Neural cell (in vitro differentiated cells): ENCODE measurements around the gene STRA6.

ENCODE experiments used
- EP300 ChIP-seq: fragments of 450-650 bp; conservative IDR thresholded peaks from 2 replicates; pipeline ENCODE4 v1.6.1; 2014; ENCODE audit warnings: antibody characterized with exemption, mild to moderate bottlenecking, moderate library complexity; ENCODE audit not compliant: poor library complexity, severe bottlenecking
- EZH2 ChIP-seq: fragments of 200-600, 300-800 bp; shearing (Covaris generic), sonication (generic); IDR thresholded peaks from 2 replicates; pipeline ENCODE4 v1.6.1; 2014; ENCODE audit warnings: antibody characterized with exemption, low read length, borderline replicate concordance, mild to moderate bottlenecking; ENCODE audit not compliant: insufficient read depth, poor library complexity, severe bottlenecking
- MXI1 ChIP-seq: fragments of 450-650 bp; conservative IDR thresholded peaks from 2 replicates; pipeline ENCODE4 v1.6.1; 2014; ENCODE audit warnings: antibody characterized with exemption, mild to moderate bottlenecking; ENCODE audit not compliant: poor library complexity, severe bottlenecking
- POLR2AphosphoS5 ChIP-seq: IDR thresholded peaks from 2 replicates; pipeline ENCODE4 v1.6.1; 2012
- RAD21 ChIP-seq: fragments of 450-650 bp; conservative IDR thresholded peaks from 2 replicates; pipeline ENCODE4 v1.6.1; 2014; ENCODE audit warnings: antibody characterized with exemption, mild to moderate bottlenecking, moderate library complexity
- SMC3 ChIP-seq: fragments of 450-650 bp; conservative IDR thresholded peaks from 2 replicates; pipeline ENCODE4 v1.6.1; 2014; ENCODE audit warnings: antibody characterized with exemption, mild to moderate bottlenecking, moderate library complexity; ENCODE audit not compliant: poor library complexity
- TAF1 ChIP-seq: IDR thresholded peaks from 2 replicates; pipeline ENCODE4 v1.6.1; 2012; ENCODE audit warnings: low read depth
- TF ChIP-seq, protein P1 (sequence below): fragments of 450-650 bp; IDR thresholded peaks from 2 replicates; pipeline ENCODE4 v1.5.1; 2014; ENCODE audit warnings: antibody characterized with exemption, mild to moderate bottlenecking, moderate library complexity; ENCODE audit not compliant: poor library complexity, severe bottlenecking
- TF ChIP-seq, protein P2 (sequence below): IDR thresholded peaks from 2 replicates; pipeline ENCODE4 v1.6.1; 2012; ENCODE audit warnings: borderline replicate concordance

DNA sequence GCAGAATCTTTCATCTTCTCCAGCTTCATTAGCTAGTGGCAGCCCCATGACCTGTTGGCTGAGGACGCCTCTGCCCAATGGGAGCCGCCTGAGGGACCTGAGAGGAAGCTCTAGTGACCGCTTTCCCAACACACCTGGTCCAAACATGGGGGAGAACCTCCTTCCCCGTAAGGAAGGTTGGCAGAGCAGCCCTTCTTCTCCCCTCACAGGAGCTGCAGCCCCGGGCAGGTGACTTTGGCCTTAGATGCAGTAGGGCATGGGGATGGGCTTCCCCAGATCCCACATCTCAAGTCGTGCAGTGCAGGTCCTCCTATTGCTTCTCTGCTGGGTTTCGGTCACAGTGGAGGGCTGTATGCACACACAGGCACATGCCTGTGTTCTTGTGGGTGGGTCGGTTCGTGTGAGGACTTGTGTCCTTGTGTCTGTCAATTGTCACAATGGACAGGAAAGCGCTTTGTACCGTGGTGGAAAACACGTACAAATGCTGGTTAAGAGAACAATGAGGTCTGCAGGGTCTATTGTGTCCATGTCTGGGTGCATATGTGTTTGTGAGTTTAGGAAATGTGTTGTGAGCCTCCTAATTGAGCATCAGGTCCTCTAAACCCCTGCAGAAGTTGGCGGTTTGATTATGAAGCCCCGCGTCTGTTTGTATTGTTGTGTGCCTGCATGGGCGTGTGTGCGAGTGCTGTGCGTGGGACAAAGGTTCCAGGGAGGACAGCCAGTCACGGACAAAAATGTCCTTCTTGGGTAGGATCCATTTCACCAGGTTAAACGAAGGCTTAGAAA, 70.8 kb downstream of the STRA6 start:
- TF ChIP-seq EZH2 (no peak), RAD21 (no peak), POLR2AphosphoS5 (peak; percentile 10), EP300 (no peak), TAF1 (no peak), MXI1 (no peak), SMC3 (no peak)
- TF ChIP-seq, protein P1, sequence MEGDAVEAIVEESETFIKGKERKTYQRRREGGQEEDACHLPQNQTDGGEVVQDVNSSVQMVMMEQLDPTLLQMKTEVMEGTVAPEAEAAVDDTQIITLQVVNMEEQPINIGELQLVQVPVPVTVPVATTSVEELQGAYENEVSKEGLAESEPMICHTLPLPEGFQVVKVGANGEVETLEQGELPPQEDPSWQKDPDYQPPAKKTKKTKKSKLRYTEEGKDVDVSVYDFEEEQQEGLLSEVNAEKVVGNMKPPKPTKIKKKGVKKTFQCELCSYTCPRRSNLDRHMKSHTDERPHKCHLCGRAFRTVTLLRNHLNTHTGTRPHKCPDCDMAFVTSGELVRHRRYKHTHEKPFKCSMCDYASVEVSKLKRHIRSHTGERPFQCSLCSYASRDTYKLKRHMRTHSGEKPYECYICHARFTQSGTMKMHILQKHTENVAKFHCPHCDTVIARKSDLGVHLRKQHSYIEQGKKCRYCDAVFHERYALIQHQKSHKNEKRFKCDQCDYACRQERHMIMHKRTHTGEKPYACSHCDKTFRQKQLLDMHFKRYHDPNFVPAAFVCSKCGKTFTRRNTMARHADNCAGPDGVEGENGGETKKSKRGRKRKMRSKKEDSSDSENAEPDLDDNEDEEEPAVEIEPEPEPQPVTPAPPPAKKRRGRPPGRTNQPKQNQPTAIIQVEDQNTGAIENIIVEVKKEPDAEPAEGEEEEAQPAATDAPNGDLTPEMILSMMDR = no peak
- TF ChIP-seq, protein P2, sequence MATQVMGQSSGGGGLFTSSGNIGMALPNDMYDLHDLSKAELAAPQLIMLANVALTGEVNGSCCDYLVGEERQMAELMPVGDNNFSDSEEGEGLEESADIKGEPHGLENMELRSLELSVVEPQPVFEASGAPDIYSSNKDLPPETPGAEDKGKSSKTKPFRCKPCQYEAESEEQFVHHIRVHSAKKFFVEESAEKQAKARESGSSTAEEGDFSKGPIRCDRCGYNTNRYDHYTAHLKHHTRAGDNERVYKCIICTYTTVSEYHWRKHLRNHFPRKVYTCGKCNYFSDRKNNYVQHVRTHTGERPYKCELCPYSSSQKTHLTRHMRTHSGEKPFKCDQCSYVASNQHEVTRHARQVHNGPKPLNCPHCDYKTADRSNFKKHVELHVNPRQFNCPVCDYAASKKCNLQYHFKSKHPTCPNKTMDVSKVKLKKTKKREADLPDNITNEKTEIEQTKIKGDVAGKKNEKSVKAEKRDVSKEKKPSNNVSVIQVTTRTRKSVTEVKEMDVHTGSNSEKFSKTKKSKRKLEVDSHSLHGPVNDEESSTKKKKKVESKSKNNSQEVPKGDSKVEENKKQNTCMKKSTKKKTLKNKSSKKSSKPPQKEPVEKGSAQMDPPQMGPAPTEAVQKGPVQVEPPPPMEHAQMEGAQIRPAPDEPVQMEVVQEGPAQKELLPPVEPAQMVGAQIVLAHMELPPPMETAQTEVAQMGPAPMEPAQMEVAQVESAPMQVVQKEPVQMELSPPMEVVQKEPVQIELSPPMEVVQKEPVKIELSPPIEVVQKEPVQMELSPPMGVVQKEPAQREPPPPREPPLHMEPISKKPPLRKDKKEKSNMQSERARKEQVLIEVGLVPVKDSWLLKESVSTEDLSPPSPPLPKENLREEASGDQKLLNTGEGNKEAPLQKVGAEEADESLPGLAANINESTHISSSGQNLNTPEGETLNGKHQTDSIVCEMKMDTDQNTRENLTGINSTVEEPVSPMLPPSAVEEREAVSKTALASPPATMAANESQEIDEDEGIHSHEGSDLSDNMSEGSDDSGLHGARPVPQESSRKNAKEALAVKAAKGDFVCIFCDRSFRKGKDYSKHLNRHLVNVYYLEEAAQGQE = peak; percentile 79
